ENCODE measurements around the gene PCSK6.

Gene PCSK6

GRCh38 chr15:101469520-101470288 lies 19.8 kb downstream of the PCSK6 start:
- no peak for TF ChIP-seq CTCF (IDR thresholded peaks at IDR 0.05)

- no peak for TF ChIP-seq CTCF (IDR thresholded peaks at IDR 0.05)
Observed at GRCh38 chr15:101466188-101466587, 23.3 kb downstream of the PCSK6 start.

GRCh38 chr15:101464999-101465669 lies 24.4 kb downstream of the PCSK6 start:
- TF ChIP-seq CTCF (IDR thresholded peaks at IDR 0.05): no peak

- TF ChIP-seq CTCF (IDR thresholded peaks at IDR 0.05): no peak
Observed at GRCh38 chr15:101464256-101464998, 25.1 kb downstream of the PCSK6 start.

GRCh38 chr15:101463270-101463669 lies 26.2 kb downstream of the PCSK6 start:
- TF ChIP-seq CTCF (IDR thresholded peaks at IDR 0.05): no peak

GRCh38 chr15:101461097-101461496 lies 28.4 kb downstream of the PCSK6 start:
- TF ChIP-seq CTCF (IDR thresholded peaks at IDR 0.05): no peak

- no peak for TF ChIP-seq CTCF (IDR thresholded peaks at IDR 0.05)
Observed at GRCh38 chr15:101459579-101460300, 29.8 kb downstream of the PCSK6 start.

Data from LNCAP (cell line).